Mammary epithelial cell (primary cell): ENCODE data around the gene CTU2.

Experiments
- CTCF ChIP-seq, 2 donors: IDR thresholded peaks in 1 of 2; conservative IDR thresholded peaks in 1 of 2; 2 replicates each; pipeline ENCODE4 v1.5.1; 2011 to 2012; ENCODE audit warnings: inconsistent platforms in 2 of 2, low read length in 2 of 2, mild to moderate bottlenecking in 2 of 2, control low read depth in 1 of 2, low read depth in 1 of 2; ENCODE audit not compliant: insufficient read depth in 1 of 2; ENCODE audit errors: extremely low read depth in 1 of 2
- EZH2 ChIP-seq: IDR thresholded peaks from 2 replicates; pipeline ENCODE4 v1.6.1; 2012; ENCODE audit warnings: low read length, inconsistent platforms, borderline replicate concordance

- TF ChIP-seq EZH2 (no peak), CTCF (conservative IDR thresholded peaks at IDR 0.05 in 1 of 2, IDR thresholded peaks at IDR 0.05 in 1 of 2; ENCODE audit: extremely low read depth in 1 of 2, insufficient read depth in 1 of 2, low read depth in 1 of 2, low read length in 2 of 2) (no peak)
Measured at GRCh38 chr16:88762258-88762870, 56.1 kb downstream of the CTU2 start.
